ENCODE measurements around the gene KDM1B. TPM values are rescaled to one million over a fixed set of nuclear protein-coding genes. Genes with fewer than 3 reads are reported as not detected.
"Not testable (repeated sequence)": the region's sequence is repeated elsewhere in the genome, so short reads cannot be mapped to it uniquely, and the experiment has no call there.

KDM1B gene
- total RNA-seq, 2 donors from 2014 or later = 8.4 to 8.7 TPM

DNA sequence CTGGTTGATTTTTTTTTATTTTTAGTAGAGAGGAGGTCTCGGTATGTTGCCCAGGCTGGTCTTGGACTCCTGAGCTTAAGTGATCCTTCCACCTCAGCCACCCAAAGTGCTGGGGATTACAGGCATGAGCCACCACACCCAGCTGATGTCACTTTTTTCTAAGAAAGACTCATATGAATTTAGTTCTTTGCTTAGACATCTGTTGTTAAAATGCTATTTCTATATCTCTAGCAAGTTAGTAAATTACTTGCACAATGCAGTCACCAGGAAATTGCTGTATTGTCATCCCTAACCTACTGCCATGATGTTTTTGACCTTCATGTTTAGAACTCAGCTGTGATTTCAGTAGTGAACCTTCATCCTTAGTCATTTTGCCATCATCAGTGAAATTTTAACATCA is 5.7 kb downstream of the KDM1B start:
- no peak for DNase-seq
- no peaks in the 10 kb centered on the region for H3K9me3 ChIP-seq (ENCODE audit: control insufficient read depth, low read length, poor library complexity, severe bottlenecking)
- Mint-ChIP-seq H3K4me3 (no peak overlapping the region), H3K4me1 (peaks cover 7% of the 10 kb centered on the region), H3K36me3 (ENCODE audit: low read depth) (peaks cover 4% of the 10 kb centered on the region), H3K27ac (peak overlapping the region; percentile 14), H3K27me3 (no peaks in the 10 kb centered on the region)
- no peak for ATAC-seq

DNA sequence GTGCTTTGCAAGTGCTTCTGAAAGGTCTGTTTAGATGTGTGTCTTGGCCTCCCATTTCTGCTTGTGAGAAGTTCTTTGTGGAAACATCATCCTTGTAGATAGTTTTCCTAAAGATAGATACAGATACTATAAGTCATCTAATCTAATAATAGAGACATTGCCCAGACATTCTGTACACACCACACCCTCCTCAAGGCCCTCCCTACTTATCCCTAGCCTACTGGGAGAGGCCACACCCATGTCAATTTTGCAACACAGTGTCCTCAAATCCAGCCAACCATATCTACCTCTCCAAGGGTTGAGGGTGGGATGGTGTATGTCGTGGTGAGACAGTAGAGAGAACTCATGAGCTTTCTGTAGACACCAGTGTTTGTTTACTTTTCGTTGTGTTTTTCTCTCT is 6.2 kb downstream of the KDM1B start:
- Mint-ChIP-seq H3K4me3 (no peak overlapping the region), H3K27me3 (no peaks in the 10 kb centered on the region), H3K27ac (no peak overlapping the region), H3K4me1 (peaks cover 2% of the 10 kb centered on the region), H3K36me3 (ENCODE audit: low read depth) (peaks cover 4% of the 10 kb centered on the region)
- ATAC-seq (no peak), DNase-seq (no peak)
- H3K9me3 ChIP-seq (ENCODE audit: control insufficient read depth, low read length, poor library complexity, severe bottlenecking) = no peaks in the 10 kb centered on the region

DNA sequence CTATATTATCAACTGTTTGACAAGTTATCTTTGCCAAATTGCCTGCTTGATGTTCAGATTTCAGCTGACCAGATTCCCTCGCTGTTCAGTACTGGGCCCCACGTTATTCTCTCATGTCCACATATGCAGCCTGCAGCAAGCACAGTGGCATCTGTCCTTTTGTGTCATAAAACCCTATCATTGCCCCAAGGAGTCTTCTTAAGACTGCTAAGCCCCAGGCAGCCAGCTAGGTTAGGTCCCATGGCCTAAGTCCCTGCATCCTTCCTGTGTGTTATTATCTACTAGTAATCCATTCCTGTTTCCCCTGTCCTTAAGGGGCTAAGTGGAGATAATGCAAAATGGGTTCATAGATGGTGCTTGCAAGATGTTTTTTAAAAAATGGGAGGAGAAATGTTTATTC is 7.2 kb downstream of the KDM1B start:
- peaks cover 4% of the 10 kb centered on the region for H3K36me3 Mint-ChIP-seq (ENCODE audit: low read depth)
- H3K9me3 ChIP-seq (ENCODE audit: control insufficient read depth, low read length, poor library complexity, severe bottlenecking) = no peaks in the 10 kb centered on the region
- H3K4me3 Mint-ChIP-seq = no peak overlapping the region
- no peak for DNase-seq
- peaks cover 2% of the 10 kb centered on the region for H3K4me1 Mint-ChIP-seq
- H3K27me3 Mint-ChIP-seq = no peaks in the 10 kb centered on the region
- ATAC-seq = no peak
- H3K27ac Mint-ChIP-seq = no peak overlapping the region

DNA sequence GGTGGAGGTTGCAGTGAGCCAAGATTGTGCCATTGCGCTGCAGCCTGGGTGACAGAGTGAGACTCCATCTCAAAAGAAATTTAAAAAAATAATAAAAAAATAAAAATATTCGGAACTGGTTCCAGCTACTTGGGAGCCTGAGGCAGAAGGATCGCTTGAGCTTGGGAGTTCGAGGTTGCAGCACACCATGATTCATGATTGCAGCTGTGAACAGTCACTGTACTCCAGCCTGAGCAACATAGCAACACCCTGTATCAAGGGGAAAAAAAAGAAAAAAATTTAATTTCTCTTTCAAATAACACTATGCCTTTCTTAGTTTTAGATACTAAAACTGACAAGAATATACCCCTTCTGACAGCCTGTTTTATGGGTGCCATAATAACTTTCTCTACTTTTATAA is 10.5 kb downstream of the KDM1B start:
- Mint-ChIP-seq H3K36me3 (ENCODE audit: low read depth) (peaks cover 3% of the 10 kb centered on the region), H3K4me3 (no peak overlapping the region), H3K27me3 (no peaks in the 10 kb centered on the region), H3K4me1 (no peaks in the 10 kb centered on the region), H3K27ac (no peak overlapping the region)
- no peak for ATAC-seq
- no peaks in the 10 kb centered on the region for H3K9me3 ChIP-seq (ENCODE audit: control insufficient read depth, low read length, poor library complexity, severe bottlenecking)
- no peak for DNase-seq

DNA sequence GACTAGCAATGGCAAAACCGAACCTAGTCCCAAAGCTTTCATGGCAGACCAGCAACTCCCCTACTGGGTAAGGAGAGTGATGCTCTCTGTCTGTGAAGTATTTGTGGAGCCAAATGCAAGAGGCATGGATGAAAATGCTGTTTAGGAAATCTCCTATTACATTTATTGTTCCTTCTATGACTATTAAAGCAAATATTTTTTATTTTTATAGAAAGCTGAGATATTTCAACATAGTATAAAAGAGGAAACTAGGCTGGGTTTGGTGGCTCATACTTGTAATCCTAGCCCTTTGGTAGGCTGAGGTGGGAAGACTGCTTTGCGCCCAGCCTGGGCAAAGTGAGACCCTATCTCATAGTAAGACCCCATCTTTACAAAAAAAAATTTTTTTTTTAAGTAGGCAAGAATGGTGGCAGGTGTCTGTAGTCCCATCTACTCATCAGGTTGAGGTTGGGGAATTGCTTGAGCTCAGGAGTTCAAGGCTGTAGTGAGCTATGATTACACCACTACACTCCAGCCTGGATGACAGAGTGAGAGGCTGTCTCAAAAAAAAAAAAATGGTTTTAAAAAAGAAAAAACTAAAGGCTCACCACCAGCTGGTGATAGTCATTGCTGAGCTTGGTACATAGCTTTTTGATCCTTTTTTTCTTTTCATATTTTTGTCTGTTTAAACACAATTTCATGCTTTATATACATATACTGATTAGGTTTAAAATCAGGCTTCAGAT is 11.3 kb downstream of the KDM1B start:
- ATAC-seq (no peak), DNase-seq (no peak)
- no peaks in the 10 kb centered on the region for H3K9me3 ChIP-seq (ENCODE audit: control insufficient read depth, low read length, poor library complexity, severe bottlenecking)
- Mint-ChIP-seq H3K27me3 (no peaks in the 10 kb centered on the region), H3K4me3 (no peak overlapping the region), H3K4me1 (no peaks in the 10 kb centered on the region), H3K36me3 (ENCODE audit: low read depth) (peaks cover 3% of the 10 kb centered on the region), H3K27ac (no peak overlapping the region)

DNA sequence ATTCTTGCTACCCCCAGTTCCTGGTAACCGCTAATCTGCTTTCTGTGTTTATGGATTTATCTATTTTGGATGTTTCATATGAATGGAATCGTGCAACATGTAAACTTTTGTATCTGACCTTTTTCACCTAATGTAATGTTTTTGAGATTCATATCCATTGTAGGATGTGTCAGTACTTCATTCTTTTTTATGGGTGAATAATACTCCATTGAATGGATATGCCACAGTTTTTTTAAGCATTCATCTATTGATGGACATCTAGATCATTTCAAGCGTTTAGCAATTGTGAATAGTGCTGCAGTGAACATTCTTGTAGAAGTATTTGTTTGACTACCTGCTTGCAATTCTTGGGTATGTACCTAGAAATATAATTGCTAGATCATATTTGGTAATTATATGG is 13.0 kb downstream of the KDM1B start:
- peaks cover 2% of the 10 kb centered on the region for H3K4me1 Mint-ChIP-seq
- H3K9me3 ChIP-seq (ENCODE audit: control insufficient read depth, low read length, poor library complexity, severe bottlenecking) = no peaks in the 10 kb centered on the region
- no peak overlapping the region for H3K4me3 Mint-ChIP-seq
- peaks cover 5% of the 10 kb centered on the region for H3K36me3 Mint-ChIP-seq (ENCODE audit: low read depth)
- no peaks in the 10 kb centered on the region for H3K27me3 Mint-ChIP-seq
- no peak overlapping the region for H3K27ac Mint-ChIP-seq
- ATAC-seq = no peak
- no peak for DNase-seq

DNA sequence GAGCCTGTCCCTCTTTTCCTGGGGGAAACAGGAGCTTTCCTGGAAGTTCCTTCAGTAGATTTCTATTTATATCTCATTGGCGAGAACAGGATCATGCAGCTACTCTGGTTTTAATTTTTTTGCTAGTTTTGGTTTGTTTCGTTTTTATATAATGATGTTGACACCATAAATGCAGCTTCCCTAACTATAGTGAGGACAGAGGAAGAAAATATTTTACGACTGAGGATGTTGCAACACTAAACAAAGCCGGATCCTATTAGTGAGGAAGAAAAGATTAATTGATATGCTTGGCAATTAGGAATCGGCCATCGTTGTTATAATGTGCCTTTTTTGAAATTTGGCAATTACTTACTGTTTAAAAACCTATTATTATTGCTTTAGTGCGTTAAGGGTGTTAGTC is 16.6 kb downstream of the KDM1B start:
- ATAC-seq = no peak
- no peaks in the 10 kb centered on the region for H3K27me3 Mint-ChIP-seq
- no peak overlapping the region for H3K27ac Mint-ChIP-seq
- H3K4me3 Mint-ChIP-seq = no peak overlapping the region
- H3K4me1 Mint-ChIP-seq = peaks cover 2% of the 10 kb centered on the region
- no peaks in the 10 kb centered on the region for H3K9me3 ChIP-seq (ENCODE audit: control insufficient read depth, low read length, poor library complexity, severe bottlenecking)
- peaks cover 10% of the 10 kb centered on the region for H3K36me3 Mint-ChIP-seq (ENCODE audit: low read depth)
- no peak for DNase-seq

DNA sequence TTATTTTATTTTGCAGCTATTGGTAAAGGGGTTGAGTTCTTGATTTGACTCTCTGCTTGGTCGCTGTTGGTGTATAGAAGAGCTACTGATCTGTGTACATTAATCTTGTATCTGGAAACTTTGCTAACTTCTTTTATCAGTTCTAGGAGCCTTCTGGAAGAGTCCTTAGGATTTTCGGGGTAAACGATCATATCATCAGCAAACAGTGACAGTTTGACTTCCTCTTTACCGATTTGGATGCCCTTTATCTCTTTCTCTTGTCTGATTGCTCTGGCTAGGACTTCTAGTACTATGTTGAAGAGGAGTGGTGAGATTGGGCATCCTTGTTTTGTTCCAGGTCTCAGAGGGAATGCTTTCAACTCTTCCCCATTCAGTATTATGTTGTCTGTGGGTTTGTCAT is 21.0 kb downstream of the KDM1B start:
- H3K9me3 ChIP-seq (ENCODE audit: control insufficient read depth, low read length, poor library complexity, severe bottlenecking); H3K27ac Mint-ChIP-seq; DNase-seq; H3K27me3 Mint-ChIP-seq; ATAC-seq; H3K4me1 Mint-ChIP-seq; H3K4me3 Mint-ChIP-seq: not testable (repeated sequence)
- H3K36me3 Mint-ChIP-seq (ENCODE audit: low read depth) = peaks cover 12% of the 10 kb centered on the region

DNA sequence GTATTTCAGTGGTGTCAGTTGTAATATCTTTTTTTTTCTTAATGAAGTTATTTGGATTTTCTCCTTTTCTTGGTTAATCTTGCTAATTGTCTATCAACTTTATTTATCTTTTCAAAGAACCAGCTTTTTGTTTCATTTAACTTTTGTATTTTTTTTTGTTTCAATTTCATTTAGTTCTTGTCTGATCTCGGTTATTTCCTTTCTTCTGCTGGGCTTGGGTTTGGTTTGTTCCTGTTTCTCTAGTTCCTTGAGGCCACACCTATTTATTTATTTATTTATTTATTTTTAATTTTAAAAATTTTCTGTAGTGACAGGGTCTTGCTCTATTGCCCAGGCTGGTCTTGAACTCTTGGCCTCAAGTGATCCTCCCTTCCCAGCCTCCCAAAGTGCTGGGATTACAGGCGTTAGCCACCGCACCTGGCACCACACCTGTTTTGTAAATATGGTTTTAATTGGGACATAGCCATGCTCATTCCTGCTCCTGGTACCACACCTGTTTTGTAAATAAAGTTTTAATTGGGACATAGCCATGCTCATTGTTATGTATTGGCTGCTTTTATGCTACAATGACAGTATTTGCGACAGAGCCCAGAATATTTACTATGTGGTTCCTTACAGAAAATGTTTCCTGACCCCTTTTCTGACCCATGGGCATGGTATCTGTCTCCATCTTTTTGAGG is 22.2 kb downstream of the KDM1B start:
- Mint-ChIP-seq H3K27me3 (no peaks in the 10 kb centered on the region), H3K4me1 (peaks cover 4% of the 10 kb centered on the region), H3K4me3 (no peak overlapping the region), H3K36me3 (ENCODE audit: low read depth) (peaks cover 10% of the 10 kb centered on the region), H3K27ac (no peak overlapping the region)
- ATAC-seq (no peak), DNase-seq (no peak)
- no peaks in the 10 kb centered on the region for H3K9me3 ChIP-seq (ENCODE audit: control insufficient read depth, low read length, poor library complexity, severe bottlenecking)

DNA sequence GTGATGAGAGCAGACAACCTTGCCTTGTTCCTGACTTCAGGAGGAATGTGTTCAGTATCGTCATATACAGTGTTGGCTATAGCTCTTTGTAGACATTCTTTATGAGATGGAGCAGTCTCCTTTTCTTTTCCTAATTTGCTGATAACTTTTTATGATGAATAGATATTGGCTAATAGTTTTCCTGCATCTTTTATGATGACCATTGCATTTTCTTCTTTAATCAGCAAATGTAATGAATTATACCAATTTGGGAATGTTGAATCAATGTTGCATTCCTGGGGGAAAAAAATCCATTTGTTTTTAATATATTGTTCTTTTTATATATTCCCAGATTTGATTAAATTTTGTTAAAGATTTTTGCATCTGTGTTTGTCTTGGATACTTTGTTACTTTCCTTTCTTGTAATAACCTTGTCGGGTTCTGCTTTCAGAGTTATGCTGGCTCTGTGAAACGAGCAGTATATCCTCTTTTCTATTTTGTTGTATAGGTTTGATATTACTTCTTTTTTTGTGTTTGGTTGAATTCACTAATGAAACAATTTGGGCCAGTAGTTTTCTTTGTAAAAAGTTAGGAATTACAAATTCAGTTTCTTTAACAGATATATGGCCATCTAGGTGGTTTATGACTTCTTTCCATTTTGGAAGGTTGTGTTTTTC is 23.9 kb downstream of the KDM1B start:
- no peak for DNase-seq
- H3K36me3 Mint-ChIP-seq (ENCODE audit: low read depth) = peaks cover 10% of the 10 kb centered on the region
- H3K9me3 ChIP-seq (ENCODE audit: control insufficient read depth, low read length, poor library complexity, severe bottlenecking) = no peaks in the 10 kb centered on the region
- no peaks in the 10 kb centered on the region for H3K27me3 Mint-ChIP-seq
- ATAC-seq = no peak
- peaks cover 4% of the 10 kb centered on the region for H3K4me1 Mint-ChIP-seq
- no peak overlapping the region for H3K4me3 Mint-ChIP-seq
- H3K27ac Mint-ChIP-seq = no peak overlapping the region

DNA sequence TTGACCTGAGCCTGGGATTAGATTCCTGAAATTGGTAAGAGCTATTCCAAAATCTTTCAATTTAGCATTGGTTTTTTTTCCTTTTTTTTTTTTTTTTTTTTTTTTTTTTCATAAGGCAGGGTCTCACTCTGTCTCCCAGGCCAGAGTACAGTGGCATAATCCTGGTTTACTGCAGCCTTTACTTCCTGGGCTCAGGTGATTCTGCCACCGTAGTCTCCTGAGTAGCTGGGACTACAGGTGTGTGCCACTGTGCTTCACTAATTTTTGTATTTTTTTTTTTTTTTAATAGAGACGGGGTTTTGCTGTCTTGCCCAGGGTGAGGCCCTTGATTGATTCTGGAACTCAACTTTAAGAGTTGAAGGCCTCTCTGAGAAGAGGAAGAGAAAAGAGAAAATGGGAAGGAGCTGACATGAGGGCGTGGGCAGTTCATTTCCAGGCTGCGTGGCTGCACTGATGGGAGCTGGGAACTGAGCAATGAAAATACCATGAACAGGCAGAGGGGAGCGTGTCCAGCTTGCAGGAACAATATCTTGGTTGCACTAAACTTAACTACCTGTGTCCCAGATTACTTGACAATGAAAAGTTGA is 24.6 kb downstream of the KDM1B start:
- H3K9me3 ChIP-seq (ENCODE audit: control insufficient read depth, low read length, poor library complexity, severe bottlenecking) = no peaks in the 10 kb centered on the region
- no peaks in the 10 kb centered on the region for H3K27me3 Mint-ChIP-seq
- ATAC-seq (no peak), DNase-seq (no peak)
- no peak overlapping the region for H3K27ac Mint-ChIP-seq
- H3K4me3 Mint-ChIP-seq = no peak overlapping the region
- peaks cover 10% of the 10 kb centered on the region for H3K36me3 Mint-ChIP-seq (ENCODE audit: low read depth)
- peaks cover 4% of the 10 kb centered on the region for H3K4me1 Mint-ChIP-seq

DNA sequence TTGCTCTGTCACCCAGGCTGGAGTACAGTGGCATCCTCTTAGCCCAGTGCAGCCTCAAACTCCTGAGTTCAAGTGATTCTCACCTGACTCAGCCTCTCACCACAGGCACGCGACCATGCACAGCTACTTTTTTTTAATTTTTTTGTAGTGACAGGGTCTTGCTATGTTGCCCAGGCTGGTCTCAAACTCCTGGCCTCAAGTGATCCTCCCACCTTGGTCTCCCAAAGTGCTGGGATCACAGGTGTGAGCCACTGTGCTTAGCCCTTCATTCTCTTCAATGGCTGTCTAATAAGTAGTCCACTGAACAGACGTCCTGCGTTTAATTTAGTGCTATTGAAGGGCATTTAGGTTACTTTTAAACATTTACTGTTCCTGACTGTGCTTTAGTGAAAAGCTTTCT is 27.3 kb downstream of the KDM1B start:
- Mint-ChIP-seq H3K4me3 (no peak overlapping the region), H3K27ac (no peak overlapping the region), H3K4me1 (peaks cover 4% of the 10 kb centered on the region), H3K36me3 (ENCODE audit: low read depth) (peaks cover 5% of the 10 kb centered on the region), H3K27me3 (no peaks in the 10 kb centered on the region)
- no peak for DNase-seq
- H3K9me3 ChIP-seq (ENCODE audit: control insufficient read depth, low read length, poor library complexity, severe bottlenecking) = no peaks in the 10 kb centered on the region
- ATAC-seq = no peak

DNA sequence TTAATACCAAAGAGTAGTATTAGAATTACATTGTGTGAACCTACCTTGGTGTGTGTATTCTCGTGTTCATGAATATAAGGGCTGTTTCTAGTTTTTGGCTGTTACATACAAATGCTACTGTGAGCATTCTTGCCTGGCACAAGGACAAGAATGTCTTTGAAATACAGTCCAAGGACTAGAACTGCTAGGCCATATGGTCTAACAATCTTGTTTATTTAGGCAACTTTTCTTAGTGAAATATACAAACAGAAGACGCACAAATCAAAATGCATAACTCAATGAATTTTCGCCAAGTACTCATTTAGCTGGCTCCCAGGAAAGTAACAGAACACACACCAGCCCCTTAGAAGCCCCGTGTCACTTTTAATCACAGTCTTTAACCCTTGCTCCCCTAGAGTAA is 28.5 kb downstream of the KDM1B start:
- no peak for ATAC-seq
- Mint-ChIP-seq H3K4me3 (no peak overlapping the region), H3K27ac (no peak overlapping the region), H3K4me1 (peaks cover 3% of the 10 kb centered on the region), H3K27me3 (no peaks in the 10 kb centered on the region), H3K36me3 (ENCODE audit: low read depth) (peaks cover 4% of the 10 kb centered on the region)
- no peak for DNase-seq
- no peaks in the 10 kb centered on the region for H3K9me3 ChIP-seq (ENCODE audit: control insufficient read depth, low read length, poor library complexity, severe bottlenecking)

Data from T-helper 17 cell (primary cell).